ENCODE data around the gene SPAG9.

The SPAG9 gene

GRCh38 chr17:51166198-51166986 lies 45.7 kb upstream of the SPAG9 start, which contains the start of gene NME2 (continued):
- no peak for TF ChIP-seq ZNF148 (tag by site-specific recombination; IDR thresholded peaks at IDR 0.05; ENCODE audit: borderline replicate concordance)
- no peak for TF ChIP-seq ZNF48 (tag by site-specific recombination; IDR thresholded peaks at IDR 0.05)
- no peak for TF ChIP-seq HIC1 (tag by site-specific recombination; IDR thresholded peaks at IDR 0.05)
- TF ChIP-seq ZBTB7A (tag by site-specific recombination; IDR thresholded peaks at IDR 0.05; ENCODE audit: low read depth) = no peak; the same call in 1 of the 2 replicates
- peak; percentile 57; the same call in 1 of the 2 replicates for TF ChIP-seq KLF10 (tag by site-specific recombination; IDR thresholded peaks at IDR 0.05)
- TF ChIP-seq REST (tag by site-specific recombination; IDR thresholded peaks at IDR 0.05) = no peak
- peak; percentile 54; the same call in 1 of the 2 replicates for TF ChIP-seq KLF16 (tag by site-specific recombination; IDR thresholded peaks at IDR 0.05)
- no peak for TF ChIP-seq ZNF157 (tag by site-specific recombination; IDR thresholded peaks at IDR 0.05)
- TF ChIP-seq ZNF394 (tag by site-specific recombination; IDR thresholded peaks at IDR 0.05; ENCODE audit: borderline replicate concordance) = no peak
- no peak for TF ChIP-seq ZNF16 (tag by site-specific recombination; IDR thresholded peaks at IDR 0.05; ENCODE audit: low read depth)
- TF ChIP-seq ZBTB48 (tag by site-specific recombination; IDR thresholded peaks at IDR 0.05) = peak; percentile 47; the same call in 1 of the 2 replicates
- no peak for TF ChIP-seq ZNF645 (tag by site-specific recombination; IDR thresholded peaks at IDR 0.05)
- TF ChIP-seq ZNF416 (tag by site-specific recombination; IDR thresholded peaks at IDR 0.05) = no peak
- TF ChIP-seq PRDM2 (tag by site-specific recombination; IDR thresholded peaks at IDR 0.05; ENCODE audit: borderline replicate concordance) = no peak
- TF ChIP-seq ZNF549 (tag by site-specific recombination; IDR thresholded peaks at IDR 0.05) = no peak
- TF ChIP-seq ZNF692 (tag by site-specific recombination; IDR thresholded peaks at IDR 0.05) = peak; percentile 75; the same call in 1 of the 2 replicates
- no peak for TF ChIP-seq ZNF623 (tag by site-specific recombination; IDR thresholded peaks at IDR 0.05)
- no peak for TF ChIP-seq ZNF621 (tag by site-specific recombination; IDR thresholded peaks at IDR 0.05)
- no peak for TF ChIP-seq ZSCAN5A (tag by site-specific recombination; IDR thresholded peaks at IDR 0.05)
- no peak for TF ChIP-seq ZNF248 (tag by site-specific recombination; IDR thresholded peaks at IDR 0.05)
